Measurements from ENCODE around the gene RBBP5.

DNA sequence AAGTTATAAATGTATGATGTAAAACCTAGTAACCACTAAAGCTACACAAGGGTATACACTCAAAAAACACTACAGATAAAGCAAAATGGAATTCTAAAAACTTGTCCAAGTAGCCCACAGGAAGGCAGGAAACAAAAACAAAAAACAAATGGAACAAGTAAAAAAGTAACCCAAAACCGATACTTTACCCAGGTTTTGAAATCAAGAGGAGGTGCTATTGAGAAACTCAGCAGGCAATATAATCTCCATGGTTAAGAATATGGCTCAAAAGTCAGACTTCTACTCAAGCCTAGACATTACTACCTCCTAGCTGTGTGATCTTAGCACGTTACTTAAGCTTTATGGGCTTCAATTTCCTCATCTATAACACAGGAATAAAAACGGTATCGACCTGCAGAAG lies 13.3 kb downstream of the RBBP5 start:
- no peak for TF ChIP-seq POLR2A (IDR thresholded peaks at IDR 0.05)
- TF ChIP-seq, protein P1, sequence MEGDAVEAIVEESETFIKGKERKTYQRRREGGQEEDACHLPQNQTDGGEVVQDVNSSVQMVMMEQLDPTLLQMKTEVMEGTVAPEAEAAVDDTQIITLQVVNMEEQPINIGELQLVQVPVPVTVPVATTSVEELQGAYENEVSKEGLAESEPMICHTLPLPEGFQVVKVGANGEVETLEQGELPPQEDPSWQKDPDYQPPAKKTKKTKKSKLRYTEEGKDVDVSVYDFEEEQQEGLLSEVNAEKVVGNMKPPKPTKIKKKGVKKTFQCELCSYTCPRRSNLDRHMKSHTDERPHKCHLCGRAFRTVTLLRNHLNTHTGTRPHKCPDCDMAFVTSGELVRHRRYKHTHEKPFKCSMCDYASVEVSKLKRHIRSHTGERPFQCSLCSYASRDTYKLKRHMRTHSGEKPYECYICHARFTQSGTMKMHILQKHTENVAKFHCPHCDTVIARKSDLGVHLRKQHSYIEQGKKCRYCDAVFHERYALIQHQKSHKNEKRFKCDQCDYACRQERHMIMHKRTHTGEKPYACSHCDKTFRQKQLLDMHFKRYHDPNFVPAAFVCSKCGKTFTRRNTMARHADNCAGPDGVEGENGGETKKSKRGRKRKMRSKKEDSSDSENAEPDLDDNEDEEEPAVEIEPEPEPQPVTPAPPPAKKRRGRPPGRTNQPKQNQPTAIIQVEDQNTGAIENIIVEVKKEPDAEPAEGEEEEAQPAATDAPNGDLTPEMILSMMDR (IDR thresholded peaks at IDR 0.05), result no peak

Measured in uterus (tissue), 2 donors.